Measurements from ENCODE around the gene PHC2.

PHC2 gene

DNA sequence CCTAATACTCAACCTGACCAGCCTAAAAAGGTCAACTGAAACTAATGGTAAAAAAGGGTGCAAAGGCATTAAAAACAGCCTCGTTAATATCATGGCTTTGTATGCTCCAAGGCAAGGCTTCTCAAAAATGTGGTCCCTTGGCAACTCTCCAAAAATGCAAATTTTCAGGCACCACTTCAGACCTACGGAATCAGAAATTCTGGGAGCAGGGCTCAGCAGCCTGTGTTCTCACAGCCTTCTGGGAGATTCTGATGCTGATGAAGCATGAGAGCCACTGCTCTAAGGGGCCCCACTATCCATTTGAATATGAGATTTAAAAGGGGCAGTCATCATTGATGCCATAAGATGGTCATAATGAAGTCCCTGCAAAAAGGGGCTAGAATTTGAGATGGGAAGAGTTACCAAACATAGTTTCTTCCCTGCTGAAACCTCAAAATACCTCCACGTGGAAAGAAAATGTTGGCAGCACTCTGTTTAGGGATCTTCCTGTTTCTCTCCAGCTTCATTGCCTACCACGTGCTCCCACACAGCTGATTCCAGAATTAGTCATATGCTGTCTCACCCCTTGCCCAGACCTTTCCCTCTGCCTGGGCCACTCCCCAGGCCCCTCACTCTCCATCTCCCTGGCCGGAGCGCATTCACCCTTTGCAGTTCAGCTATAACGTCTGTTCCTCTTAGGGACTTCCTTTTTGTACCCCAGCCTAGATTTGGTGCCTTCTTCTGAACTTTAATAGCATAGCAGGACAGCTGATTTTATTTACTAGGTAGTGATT, 46.7 kb downstream of the PHC2 start:
- no peak for DNase-seq

DNA sequence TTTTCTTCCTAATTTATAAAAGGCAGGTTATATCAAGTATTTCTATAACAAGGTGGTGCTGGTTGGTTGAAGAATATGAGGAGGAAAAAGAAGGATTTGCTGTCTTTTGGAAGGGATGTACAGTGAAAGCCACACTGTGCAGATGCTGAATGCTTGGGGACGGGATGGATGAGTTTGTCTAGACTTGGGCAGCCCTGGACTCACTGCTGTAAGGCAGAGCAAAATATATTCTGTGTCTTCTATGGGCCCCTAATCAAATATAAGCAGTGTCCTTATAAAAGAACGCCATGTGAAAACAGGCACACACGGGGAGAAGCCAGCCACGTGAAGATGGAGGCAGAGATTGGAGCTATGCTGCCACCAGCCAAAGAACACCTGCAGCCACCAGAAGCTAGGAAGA, 47.4 kb downstream of the PHC2 start:
- no peak for DNase-seq

DNA sequence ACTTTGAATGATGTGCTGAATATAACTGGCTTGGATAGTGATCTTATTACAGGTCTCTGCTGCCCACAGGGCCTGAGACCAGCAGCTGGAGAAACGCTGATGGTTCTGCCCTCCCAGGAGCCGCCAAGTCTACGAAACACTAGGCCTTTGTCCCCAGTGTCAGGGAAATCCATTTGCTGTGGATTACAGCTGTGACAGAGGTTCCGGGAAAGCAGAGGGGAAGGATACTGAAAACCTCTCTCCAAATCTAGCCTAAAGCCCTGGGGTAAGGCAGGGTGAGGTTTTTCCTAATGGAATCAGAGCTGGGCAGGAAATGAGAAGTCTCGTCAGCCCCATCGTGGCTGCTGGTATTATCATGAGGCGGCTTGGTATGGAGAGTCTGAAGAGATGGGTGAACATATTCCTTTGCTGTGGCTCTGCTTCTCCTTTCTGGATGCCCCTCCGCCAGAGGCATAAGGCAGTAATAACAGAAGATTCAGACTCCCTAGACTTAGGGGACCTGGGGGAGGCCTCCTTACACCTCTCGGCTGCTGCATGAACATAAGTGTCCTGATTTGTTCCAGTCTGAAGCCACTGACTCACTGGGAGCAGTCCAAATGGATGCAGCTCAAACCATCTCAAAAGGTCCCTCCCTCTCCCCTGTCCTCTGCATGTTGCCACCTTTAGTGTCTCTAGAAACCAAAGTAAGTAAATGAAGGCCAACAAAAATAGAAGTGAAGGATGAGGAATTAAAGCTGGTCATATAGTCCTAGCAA, 48.1 kb downstream of the PHC2 start:
- DNase-seq: no peak

DNA sequence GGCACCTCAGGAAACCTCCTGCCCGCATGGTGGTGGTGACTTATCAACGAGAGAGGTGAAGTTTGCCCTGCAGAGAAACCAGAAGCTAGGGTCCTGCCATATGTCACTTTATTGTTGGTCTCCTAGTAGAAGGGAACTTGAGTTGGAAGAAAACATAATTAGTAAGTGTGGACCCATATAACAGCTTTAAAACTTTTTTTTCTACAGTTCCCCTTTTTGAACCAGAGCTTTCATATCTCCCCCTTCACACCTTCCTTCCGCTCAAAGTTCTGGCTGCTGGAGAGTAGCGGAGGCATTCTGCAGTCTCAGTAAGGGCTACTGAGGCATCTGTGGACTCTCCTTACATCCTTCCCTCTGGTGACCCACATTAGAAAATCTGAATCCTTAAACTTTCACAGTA, 48.9 kb downstream of the PHC2 start:
- no peak for DNase-seq

DNA sequence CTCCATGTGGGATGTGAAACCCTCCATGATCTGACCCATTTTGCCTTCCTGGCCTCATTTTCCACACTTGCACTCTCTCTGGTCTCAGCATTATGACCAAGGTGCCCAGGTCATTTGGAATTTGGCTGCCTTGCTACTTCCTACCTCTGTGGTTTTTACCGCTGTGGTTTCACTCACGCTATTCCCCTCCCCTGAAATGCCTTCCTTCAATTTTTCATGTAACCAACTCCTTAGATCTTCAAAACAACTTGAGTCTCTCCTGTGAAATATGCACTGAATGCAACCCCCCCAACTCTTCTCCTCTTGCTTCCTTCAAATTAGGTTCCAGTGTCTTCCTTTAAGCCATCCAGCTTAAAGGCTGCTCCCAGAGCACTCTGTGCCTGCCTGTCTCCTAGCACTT, 50.1 kb downstream of the PHC2 start:
- no peak for DNase-seq

DNA sequence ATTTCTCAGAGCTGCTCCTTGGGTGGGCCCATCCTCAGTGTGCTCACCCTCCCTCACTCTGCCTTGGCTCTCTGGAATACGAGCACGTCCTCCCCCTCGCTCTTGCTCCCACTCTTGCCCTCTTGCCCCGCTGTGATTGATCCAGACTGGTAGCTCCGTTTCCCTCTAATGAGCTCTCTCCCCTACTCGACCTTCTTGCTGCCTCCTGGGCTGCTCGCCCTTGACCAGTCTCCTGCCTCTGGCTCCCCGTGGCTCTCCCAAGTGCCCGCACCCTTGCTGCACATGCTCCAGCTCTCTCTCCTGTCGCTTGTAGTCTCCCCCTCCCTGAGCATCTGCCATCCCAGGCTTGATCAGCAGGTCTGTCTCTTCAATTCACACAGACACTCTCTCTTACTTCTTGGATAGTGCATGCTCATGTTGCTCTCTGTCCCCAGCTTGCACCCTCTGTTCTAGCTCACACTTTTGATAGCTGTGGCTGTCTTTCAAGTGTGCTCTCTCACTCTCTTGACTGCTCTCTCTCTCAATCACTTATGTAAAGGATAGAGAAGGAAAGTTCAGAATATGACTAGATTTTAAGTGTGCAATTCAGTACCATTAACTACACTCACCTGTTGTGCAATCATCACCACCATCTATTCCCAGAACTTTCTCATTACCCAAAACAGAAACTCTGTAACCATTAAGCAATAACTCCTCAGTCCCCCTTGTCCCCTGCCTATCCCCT, 51.1 kb downstream of the PHC2 start:
- DNase-seq: no peak

DNA sequence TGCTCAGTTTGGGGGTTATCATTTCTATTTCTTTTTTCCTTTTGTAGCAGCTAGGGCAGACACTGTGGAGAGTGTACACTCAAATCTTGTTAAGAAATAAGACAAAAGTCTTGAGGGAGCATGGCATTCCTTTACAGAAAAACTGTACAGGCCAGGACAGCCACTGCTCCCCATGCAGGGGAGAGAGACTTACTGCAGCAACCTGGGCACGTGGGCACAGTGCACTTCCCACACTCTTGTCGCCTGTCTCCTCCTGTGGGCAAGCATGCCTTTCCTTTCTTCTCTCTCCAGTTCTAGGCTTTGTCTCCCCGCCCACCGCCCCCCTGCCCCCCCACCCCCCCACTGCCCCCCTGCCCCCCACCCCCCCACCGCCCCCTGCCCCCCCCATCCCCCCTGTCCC, 51.9 kb downstream of the PHC2 start:
- DNase-seq: no peak

DNA sequence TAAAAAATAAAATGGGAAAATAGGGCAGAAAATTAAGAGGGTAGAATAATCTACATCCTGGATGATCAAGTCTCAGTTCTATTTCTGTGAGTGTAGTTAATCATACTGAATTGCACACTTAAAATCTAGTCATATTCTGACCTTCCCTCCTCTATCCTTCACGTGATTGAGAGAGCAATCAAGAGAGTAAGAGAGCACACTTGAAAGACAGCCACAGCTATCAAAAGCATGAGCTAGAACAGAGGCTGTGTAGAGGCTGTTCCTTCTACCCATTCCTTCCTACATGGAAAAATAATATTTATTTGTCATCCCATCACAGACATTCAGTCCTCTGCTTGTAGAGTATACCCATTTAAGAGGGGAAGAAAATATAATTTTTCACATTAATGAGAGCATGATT, 52.4 kb downstream of the PHC2 start:
- DNase-seq: no peak

DNA sequence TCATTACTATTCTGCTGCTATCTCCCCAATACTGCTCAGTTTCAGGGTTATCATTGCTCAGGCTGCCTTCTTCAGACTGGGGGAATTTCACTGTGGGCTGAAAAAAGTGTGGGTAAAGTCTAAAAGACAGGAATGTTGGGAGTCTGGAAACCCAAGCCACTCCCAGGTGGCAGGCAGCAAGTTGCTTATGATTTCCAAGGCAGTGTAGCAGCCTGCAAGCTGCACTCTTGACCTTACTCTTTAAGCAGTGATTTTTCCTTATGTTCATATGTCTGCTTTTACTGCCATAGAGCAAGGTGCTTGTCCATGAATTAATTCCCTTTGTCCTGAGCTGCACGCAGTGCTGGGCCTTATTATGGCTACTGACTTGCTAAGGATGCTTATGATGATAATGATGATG, 53.1 kb downstream of the PHC2 start:
- no peak for DNase-seq

DNA sequence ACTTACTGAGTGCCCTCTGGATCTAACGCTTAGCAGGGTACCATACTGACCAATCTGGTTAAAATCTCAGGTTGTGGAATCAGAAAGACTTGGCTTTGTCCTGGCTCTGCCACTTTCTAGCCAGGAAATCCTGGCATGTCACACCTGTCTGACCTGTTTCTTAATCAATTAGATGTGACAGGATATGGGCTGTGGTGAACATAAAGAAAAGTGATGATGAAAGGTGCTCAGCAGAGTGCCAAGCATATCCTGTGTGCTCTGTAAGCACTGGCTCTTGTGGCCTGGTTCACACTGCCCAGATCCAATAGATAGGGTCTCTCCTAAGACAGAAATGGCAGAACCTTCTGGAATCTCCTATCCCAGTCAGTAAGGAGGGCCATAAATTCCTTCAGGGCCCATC, 53.9 kb downstream of the PHC2 start:
- DNase-seq: no peak

DNA sequence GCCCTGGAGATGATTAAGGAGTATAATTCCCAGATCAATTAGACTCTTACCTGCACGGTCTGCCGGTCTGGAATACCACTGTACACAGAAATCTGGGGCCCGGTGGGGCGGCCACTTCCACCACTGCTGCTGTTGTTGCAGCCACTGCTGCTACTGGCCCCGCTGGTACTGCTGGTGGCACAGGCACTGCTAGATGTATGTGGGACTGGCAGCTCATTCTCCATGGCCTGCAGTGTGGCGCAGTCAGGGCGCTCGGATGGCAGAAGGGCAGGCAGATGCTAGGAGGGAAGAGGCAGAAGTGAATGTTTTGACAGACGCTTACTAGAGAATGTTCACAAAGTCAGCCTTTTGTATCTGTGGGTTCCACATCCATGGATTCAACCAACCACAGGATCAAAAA, 55.6 kb downstream of the PHC2 start:
- DNase-seq: no peak

DNA sequence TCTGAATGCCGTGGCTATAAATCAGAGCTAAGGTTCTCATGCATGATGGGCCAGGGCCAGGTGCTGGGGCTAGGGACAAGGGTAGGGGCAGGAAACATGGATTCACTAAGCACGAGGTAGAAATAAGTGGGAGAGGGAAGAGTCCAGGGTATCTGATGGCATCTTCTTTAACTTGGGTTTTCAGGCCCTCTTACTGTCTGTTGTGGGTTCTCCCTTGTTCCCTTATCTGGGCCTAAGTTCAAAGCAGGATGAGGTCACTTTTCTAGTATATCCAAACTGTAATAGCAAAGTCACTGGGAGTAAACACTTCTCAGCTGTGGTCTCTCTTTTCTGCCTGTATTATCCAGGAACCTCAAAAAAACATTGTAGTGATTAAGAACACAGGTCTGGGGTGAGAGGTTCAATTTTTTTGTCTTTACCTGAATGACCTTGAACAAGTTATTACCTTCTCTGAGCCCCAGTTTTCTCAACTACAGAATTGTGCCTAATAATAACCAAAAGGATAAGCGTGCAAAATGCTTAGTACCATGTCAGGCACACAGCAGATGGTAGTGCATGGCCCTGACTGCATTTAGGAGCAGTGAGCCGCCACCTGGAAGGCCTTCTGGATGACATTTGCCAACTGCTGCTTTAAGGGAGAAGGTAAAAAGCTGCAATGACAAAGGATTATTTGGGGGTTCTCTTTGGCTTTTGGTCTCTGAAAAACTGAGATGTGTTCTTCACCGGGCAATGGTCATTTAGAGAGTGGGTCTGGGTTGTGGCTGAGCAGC, 56.4 kb downstream of the PHC2 start:
- no peak for DNase-seq

DNA sequence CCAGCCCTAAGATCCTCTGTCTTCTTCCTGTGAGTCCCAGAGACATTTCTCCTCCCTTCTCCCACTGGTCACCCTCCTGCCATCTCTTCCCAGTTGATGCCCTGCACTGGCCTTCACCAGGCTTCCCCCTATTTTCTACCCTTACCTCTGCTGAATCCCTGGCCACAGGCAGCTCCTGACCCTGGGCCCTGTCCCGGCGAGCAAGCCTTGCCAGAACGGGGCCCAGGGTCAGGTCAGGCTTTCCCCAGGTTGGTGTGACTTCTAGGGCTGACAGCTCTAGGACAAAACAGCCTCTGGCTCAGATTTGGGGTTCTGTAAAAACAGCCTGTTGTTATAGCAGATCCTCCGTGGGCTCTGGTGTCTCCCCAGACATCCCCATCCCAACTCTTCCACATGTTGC, 57.3 kb downstream of the PHC2 start:
- no peak for DNase-seq

DNA sequence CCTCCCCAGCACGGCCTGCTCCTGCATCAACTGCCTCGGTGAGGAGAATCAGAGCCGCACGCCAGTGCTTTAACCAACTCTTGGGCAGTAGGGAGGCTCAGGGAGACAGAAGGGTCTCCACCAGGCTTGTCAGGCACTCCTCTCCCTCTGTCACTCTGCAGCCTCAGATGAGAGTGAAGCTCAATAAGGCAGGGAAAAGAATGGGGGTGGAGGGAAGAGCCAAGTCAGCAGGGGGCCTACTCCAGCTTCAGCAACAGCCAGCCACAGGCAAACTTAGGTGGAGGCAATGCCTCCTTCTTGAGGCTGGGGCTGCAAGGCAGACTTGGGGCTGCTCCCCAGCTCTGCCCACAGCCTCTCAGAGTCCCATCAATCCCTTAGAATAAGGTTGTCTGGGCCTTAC, 58.2 kb downstream of the PHC2 start:
- DNase-seq: no peak

DNA sequence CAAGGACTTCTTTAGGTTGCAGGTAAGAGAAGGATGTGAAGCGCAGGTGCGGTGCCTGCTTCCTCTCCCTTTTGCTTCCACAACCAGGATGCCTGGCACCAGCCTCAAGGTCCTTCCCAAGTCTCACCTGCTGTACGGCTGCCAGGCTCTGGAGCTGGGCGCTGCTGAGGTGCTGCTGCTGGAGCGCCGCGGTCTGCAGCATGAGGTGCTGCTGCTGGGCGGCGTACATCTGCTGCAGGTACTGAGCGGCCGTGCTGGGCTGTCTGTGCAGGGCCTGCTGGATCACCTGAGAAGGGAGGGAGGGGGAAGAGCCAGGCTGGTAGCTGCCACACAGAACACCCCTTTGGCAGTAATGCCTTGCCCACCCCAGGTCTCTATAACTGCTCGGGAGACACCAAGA, 58.7 kb downstream of the PHC2 start:
- no peak for DNase-seq

DNA sequence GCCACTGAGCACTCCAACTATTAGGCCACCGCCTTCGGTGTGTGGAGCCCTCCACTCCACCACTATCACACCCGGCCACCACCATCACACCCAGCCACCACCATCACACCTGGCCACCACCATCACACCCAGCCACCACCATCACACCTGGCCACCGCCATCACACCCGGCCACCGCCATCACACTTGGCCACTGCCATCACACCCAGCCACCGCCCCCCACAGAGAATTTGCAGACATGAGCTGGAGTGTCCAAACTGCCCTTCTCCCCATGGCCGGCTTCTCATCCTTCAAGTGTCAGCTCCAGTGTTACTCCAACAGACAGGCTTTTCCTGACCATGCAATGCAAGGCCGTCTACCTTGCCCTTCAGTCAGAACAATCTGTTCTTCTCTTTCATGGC, 59.6 kb downstream of the PHC2 start:
- DNase-seq: no peak

DNA sequence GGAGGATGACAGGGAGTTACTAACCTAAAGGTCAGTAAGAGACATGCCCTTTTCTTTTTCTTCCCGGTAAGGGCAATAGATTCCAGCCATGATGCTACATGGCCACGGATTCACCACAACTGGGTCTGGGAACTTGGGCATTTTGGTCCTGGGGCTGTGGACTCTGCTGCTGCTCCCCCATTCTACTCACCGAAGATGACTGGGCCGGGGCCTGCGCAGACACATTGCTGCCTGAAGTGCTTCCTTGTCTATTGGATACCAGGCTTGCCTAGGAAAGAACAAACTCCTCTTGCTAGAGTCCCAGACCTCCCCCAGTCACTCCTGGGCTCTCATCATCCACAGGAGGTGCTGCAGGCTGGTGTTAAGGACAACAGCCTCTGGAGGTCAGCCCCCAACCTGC, 60.1 kb downstream of the PHC2 start:
- no peak for DNase-seq

DNA sequence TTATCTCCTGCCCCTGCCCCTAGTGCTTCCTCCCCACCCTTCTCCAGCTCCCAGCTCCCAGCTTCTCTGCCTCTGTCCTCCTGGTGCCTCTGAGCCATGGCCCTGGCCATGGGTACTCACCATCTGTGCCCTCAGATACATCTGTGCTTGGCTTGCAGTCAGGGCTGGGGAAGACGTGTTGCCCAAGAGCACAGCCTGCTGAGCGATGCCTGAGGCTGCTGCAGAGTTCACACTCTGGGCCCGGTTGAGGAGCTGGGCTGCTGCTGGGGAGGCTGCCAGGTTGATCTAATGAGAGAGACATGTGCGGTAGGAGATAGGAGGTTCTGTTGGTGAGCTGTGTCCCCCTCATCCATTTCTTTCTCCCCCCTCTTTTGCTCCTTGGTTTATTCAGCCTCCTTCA, 60.6 kb downstream of the PHC2 start:
- DNase-seq: no peak

DNA sequence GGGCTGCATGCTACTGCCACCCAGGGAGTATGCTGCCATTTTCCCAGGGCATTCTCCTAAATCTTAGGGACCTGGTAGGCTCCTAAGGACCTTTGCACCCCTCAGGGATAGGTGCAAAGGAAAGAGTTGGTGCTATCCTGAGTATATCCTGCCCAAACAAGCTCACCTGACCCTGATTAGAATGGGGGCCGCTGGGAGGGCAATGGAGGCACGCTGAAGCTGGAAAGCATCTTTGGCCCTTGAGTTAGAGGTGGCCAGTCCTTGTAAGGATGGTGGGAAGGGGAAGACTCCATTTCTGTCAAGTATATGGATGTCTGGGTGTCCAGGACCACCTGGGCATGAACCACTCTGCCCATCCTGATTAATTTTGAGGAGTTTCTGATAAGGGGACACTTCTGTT, 61.1 kb downstream of the PHC2 start:
- no peak for DNase-seq

DNA sequence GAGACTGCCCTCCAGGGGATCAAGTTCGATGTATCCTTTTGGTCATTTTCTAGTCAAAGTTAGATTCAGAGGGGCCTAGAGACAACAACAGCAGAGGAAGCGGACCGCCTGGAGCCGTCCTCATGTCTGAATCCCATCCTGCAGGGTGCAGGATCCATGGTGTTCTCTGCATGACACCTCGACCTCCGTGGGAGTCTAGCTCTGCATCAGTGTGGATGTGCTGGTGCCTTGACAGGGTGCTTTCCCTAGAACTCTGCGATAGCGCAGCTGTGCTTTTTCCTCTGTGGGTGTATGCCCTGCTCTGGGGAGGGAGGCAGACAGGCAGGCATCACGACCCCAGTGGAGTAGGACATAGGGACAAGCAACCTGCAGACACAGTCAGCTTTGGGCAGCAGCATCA, 61.8 kb downstream of the PHC2 start:
- no peak for DNase-seq

DNA sequence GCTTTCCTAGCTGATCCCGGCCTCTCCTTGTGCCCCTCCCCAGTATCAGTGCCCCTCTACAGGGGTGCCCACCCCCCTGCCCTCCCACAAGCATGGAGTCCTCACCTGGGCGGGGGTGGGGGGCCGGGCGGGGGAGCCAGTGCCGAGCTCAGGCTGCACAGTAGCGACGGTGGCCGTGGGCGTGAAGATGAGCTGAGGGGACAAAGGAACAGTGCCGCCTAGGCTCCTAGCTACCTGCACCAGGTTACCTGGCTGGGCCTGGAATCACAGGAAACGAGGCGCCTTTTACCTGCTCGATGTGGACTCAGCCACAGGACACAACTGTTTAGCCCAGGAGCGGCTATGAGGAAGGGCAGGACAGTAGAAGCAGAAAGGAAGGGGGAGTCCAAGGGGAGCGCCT, 62.5 kb downstream of the PHC2 start:
- DNase-seq: no peak

DNA sequence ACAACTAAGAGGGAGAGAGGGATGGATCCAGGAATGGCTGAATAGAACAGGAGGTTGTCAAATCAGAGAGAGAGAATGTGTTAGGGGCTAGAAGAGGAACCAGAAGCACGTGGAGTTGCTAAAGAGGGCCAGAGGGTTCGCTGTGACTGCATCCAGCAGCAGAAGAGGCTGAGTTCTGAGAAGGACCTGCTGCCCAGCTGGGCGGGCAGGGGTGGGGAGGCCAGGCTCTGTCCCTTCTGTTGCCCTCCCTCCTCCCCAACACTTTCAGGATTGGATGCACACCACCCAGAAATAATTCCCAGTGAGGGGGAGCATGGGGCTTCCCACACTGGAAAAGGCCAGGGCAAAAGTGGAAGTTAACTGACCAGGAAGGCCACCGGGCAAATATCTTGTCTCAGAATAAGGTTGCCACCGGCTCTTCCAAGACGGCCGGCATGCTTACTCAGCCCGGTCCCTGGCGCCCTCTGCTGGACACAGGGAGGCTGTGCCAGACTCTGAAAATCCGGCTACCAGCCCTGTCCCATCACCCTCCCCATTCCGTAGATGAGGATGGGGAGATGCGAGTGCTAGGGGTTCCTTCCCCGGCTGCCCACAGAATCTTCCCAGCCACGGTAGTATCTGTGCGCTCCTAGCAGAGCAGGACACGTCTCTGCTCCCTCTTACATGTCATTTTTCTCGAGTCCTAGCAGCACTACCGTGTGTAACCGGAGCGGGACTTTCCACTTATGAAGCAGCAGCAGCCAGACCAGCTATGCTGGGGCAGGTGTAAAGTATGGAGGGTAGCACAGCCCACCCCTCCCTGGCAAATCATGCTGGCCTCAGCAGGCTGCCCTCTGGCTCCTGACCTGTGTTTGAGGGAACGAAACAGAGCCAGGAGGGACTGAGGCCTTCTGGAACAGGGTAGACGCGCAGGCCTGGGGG, 63.1 kb downstream of the PHC2 start:
- peak; percentile 89 for DNase-seq
